ENCODE data around the gene TLE3.

DNA sequence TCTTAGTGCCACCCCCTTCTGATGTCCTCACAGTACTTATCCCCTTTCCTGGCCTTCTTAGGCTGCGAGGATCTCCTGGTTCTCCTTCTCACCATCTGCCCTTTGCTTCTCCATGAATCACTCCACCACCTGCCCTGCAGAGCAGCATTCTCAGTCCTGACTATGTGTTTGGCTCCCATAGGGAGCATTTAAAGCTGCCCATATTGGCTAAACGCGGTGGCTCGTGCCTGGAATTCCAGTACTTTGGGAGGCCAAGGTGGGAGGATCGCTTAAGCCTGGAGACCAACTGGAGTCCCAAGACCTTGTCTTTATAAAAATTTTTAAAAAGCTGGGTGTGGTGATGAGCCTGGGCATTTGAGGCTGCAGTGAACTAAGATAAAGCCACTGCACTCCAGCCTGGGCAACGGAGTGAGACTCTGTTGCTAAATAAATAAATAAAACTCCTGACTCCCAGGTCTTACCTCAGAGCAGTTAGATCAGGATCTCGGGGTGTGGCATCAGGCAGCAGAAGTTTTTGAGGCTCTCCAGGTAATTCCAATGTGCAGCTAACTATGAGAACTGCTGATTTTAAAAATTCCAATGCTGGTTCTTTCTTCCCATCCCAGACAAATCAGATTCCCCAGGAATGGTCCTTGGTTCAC, 36.2 kb upstream of the TLE3 start:
- TF ChIP-seq CTCF (IDR thresholded peaks at IDR 0.05) (no peak), POLR2A (IDR thresholded peaks at IDR 0.05) (no peak)
